IMR-90 (cell line): ENCODE results near the gene LAMC3. TPM values are rescaled to one million over a fixed set of nuclear protein-coding genes. Genes with fewer than 3 reads are reported as not detected.

ENCODE experiments used
- ATAC-seq: fragments of 200-7000 bp; cut with Tn5 transposase; 2 replicates; pipeline ENCODE4 v1.9.1; 2020; ENCODE audit warnings: low read depth, mild to moderate bottlenecking, moderate library complexity
- BruUV-seq: library from RNA; stranded (reverse); fragments of 400-500 nt; replicated peaks from 2 replicates; lab custom pipeline; 2021; lab: Mats Ljungman, UMichigan
- CTCF ChIA-PET: fragments of 300-600 bp; formaldehyde crosslinking; extraction: SDS; loops from one replicate; lab custom pipeline; 2021; ENCODE audit warnings: antibody characterized with exemption; lab: Yijun Ruan, JAX
- POLR2A ChIA-PET: fragments of 300-600 bp; sonication (Branson Sonifier 250); formaldehyde crosslinking; loops from one replicate; lab custom pipeline; 2022; ENCODE audit warnings: antibody characterized with exemption; ENCODE audit not compliant: unreplicated experiment; lab: Charles Lee
- DNase-seq: peaks from one replicate; pipeline ENCODE4 v3.0.0; 2013
- H2AFZ ChIP-seq: replicated peaks from 2 replicates; pipeline ENCODE3; 2013; ENCODE audit warnings: low read length, mild to moderate bottlenecking; ENCODE audit not compliant: poor library complexity
- H2AK5ac ChIP-seq: 2 replicates; pipeline ENCODE4 v1.6.1; 2013; ENCODE audit warnings: low read depth, low read length, inconsistent platforms
- H2AK9ac ChIP-seq: replicated peaks from 2 replicates; pipeline ENCODE3; 2013; ENCODE audit warnings: mild to moderate bottlenecking, low read depth, low read length, moderate library complexity; ENCODE audit not compliant: poor library complexity
- H2BK120ac ChIP-seq: 2 replicates; pipeline ENCODE4 v1.6.1; 2013; ENCODE audit warnings: low read depth, low read length, inconsistent platforms
- H2BK15ac ChIP-seq: 3 replicates; pipeline ENCODE4 v1.6.1; 2013; ENCODE audit warnings: low read depth, low read length, inconsistent platforms
- H2BK20ac ChIP-seq: 2 replicates; pipeline ENCODE4 v1.6.1; 2013; ENCODE audit warnings: low read depth, mild to moderate bottlenecking, inconsistent platforms, low read length, moderate library complexity
- H2BK5ac ChIP-seq: 2 replicates; pipeline ENCODE4 v1.6.1; 2013; ENCODE audit warnings: mild to moderate bottlenecking, low read depth, low read length, inconsistent platforms; ENCODE audit not compliant: poor library complexity, severe bottlenecking
- H3K14ac ChIP-seq: replicated peaks from 2 replicates; pipeline ENCODE4 v1.6.1; 2013; ENCODE audit warnings: low read depth, low read length, inconsistent platforms
- H3K18ac ChIP-seq: 2 replicates; pipeline ENCODE4 v1.6.1; 2013; ENCODE audit warnings: low read depth, low read length, control low read depth
- H3K23ac ChIP-seq: 2 replicates; pipeline ENCODE4 v1.6.1; 2013; ENCODE audit warnings: low read depth, low read length, inconsistent platforms
- H3K27ac ChIP-seq: 2 replicates; pipeline ENCODE4 v1.5.1; 2013; ENCODE audit warnings: mild to moderate bottlenecking, control low read depth, low read length; ENCODE audit not compliant: insufficient read depth
- H3K27me3 ChIP-seq: 2 replicates; pipeline ENCODE4 v1.6.1; 2013; ENCODE audit warnings: low read length; ENCODE audit not compliant: control insufficient read depth, insufficient read depth
- H3K36me3 ChIP-seq: 2 replicates; pipeline ENCODE4 v1.6.1; 2013; ENCODE audit warnings: low read length, mixed read lengths; ENCODE audit not compliant: control insufficient read depth, insufficient read depth
- H3K4ac ChIP-seq: 2 replicates; pipeline ENCODE4 v1.6.1; 2013; ENCODE audit warnings: low read depth, low read length, inconsistent platforms
- H3K4me1 ChIP-seq: 2 replicates; pipeline ENCODE4 v1.6.1; 2013; ENCODE audit warnings: low read length, mixed read lengths; ENCODE audit not compliant: control insufficient read depth, insufficient read depth
- H3K4me2 ChIP-seq: 2 replicates; pipeline ENCODE4 v1.6.1; 2013; ENCODE audit warnings: low read depth, mild to moderate bottlenecking, control low read depth, low read length, moderate library complexity
- H3K4me3 ChIP-seq: 2 replicates; pipeline ENCODE4 v1.5.1; 2013; ENCODE audit warnings: low read depth, mild to moderate bottlenecking, control low read depth, low read length, moderate library complexity; ENCODE audit not compliant: insufficient read depth
- H3K56ac ChIP-seq: 2 replicates; pipeline ENCODE4 v1.6.1; 2013; ENCODE audit warnings: low read length, inconsistent platforms; ENCODE audit not compliant: insufficient read depth; ENCODE audit errors: extremely low read depth
- H3K79me1 ChIP-seq, 2 experiments: 2 replicates each; pipeline ENCODE4 v1.6.1; 2013; ENCODE audit warnings: low read length in 2 of 2, inconsistent platforms in 1 of 2, low read depth in 1 of 2
- H3K9ac ChIP-seq: 2 replicates; pipeline ENCODE4 v1.6.1; 2013; ENCODE audit warnings: low read depth, low read length, control low read depth
- H3K9me1 ChIP-seq: 2 replicates; pipeline ENCODE4 v1.6.1; 2013; ENCODE audit warnings: low read length, inconsistent platforms; ENCODE audit not compliant: insufficient read depth
- H3K9me3 ChIP-seq: 2 replicates; pipeline ENCODE4 v1.6.1; 2013; ENCODE audit warnings: low read length; ENCODE audit not compliant: control insufficient read depth, insufficient read depth
- H4K20me1 ChIP-seq: 2 replicates; pipeline ENCODE4 v1.6.1; 2013; ENCODE audit warnings: low read length, inconsistent platforms; ENCODE audit not compliant: insufficient read depth
- H4K5ac ChIP-seq: 2 replicates; pipeline ENCODE4 v1.6.1; 2013; ENCODE audit warnings: mild to moderate bottlenecking, low read depth, low read length, control low read depth
- H4K8ac ChIP-seq, 2 experiments: 2 replicates each; pipeline ENCODE4 v1.6.1; 2013; ENCODE audit warnings: low read depth in 2 of 2, low read length in 2 of 2, control low read depth in 1 of 2, inconsistent platforms in 1 of 2
- H4K91ac ChIP-seq: 2 replicates; pipeline ENCODE4 v1.6.1; 2013; ENCODE audit warnings: low read depth, low read length, inconsistent platforms; ENCODE audit not compliant: insufficient read depth
- POLR2A ChIP-seq: IDR thresholded peaks from 2 replicates; pipeline ENCODE4 v1.6.1; 2012; ENCODE audit warnings: mild to moderate bottlenecking, low read depth, low read length
- WGBS, 2 experiments: methylation state at CpG; one replicate each; pipeline versions ENCODE4 v1.1.5 to v1.1.7; 2013; ENCODE audit warnings: missing lambda C conversion rate in 2 of 2; ENCODE audit not compliant: insufficient read length in 1 of 2; ENCODE audit errors: extremely low coverage in 2 of 2; 5-methylcytosine and 5-hydroxymethylcytosine counted together
- dilution Hi-C: fragments of 300-500 bp; cut with HindIII; formaldehyde crosslinking; loops from one replicate; pipeline ENCODE4 v1.14.3; 2018; ENCODE audit warnings: low sequenced_read_pairs; ENCODE audit not compliant: unreplicated experiment
- in situ Hi-C: fragments of 300-500 bp; cut with MboI; formaldehyde crosslinking; loops from 3 replicates; pipeline ENCODE4 v1.14.3; 2019; ENCODE audit warnings: low sequenced_read_pairs, inconsistent platforms, mixed read lengths
- intact Hi-C: fragments of 100-400 bp; cut with micrococcal nuclease; formaldehyde crosslinking; loops from 2 replicates; pipeline ENCODE4 v1.10.0; 2022
- polyA plus RNA-seq, 3 experiments: library from polyadenylated mRNA; depleted of rRNA; stranded (reverse); fragments of >200 nt; gene quantifications; 2 replicates each; pipeline ENCODE4 v1.2.3, GENCODE V29; 2012; ENCODE audit warnings: low replicate concordance in 1 of 3
- total RNA-seq: library from RNA; depleted of rRNA; stranded (reverse); fragments of >200 nt; gene quantifications from 2 replicates; pipeline ENCODE4 v1.2.3, GENCODE V29; 2012

Gene LAMC3
- total and polyA plus RNA-seq, 2 of the 4 experiments (the other 2 are of a cell fraction) = not detected

DNA sequence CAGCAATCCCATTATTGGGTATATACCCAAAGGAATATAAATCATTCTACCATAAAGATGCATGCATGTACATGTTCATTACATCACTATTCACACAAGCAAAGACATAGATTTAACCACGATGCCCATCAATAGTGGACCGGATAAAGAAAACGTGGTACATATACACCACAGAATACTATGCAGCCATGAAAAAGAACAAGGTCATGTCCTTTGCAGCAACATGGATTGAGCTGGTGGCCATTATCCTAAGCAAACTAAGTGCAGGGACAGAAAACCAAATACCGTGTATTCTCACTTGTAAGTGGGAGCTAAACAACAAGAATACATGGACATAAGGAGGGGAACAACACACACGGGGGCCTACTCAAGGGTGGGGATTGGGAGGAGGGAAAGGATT is 33.8 kb upstream of the LAMC3 start:
- WGBS, 2 experiments = 100% methylated on average over 2 of the region's 5 CpGs; no CpG with 5 or more reads in 1 of the 2 experiments
- ATAC-seq (no peak), DNase-seq (no peak)
- no peaks in the 10 kb centered on the region for H4K20me1 ChIP-seq
- no peak overlapping the region for H2AK9ac ChIP-seq
- H3K9me1 ChIP-seq = no peaks in the 10 kb centered on the region
- dilution Hi-C loops = no loop called here
- H4K8ac ChIP-seq = no peak overlapping the region
- no peaks in the 10 kb centered on the region for H3K36me3 ChIP-seq
- no peak overlapping the region for H2BK20ac ChIP-seq
- ChIA-PET POLR2A (no interaction called here), CTCF (interaction anchor here (0.6 kb wide), 1 partner anchor 291 kb away, joined by 3 read pairs; no protein-coding TSS in a partner anchor)
- no peak overlapping the region for H3K18ac ChIP-seq
- no peaks in the 10 kb centered on the region for H3K79me1 ChIP-seq
- peaks cover 59% of the 10 kb centered on the region for H3K27me3 ChIP-seq
- no peak overlapping the region for H2AFZ ChIP-seq
- no peak overlapping the region for H3K4me3 ChIP-seq
- H3K4ac ChIP-seq = no peak overlapping the region
- no peak overlapping the region for H4K5ac ChIP-seq
- no TSS peak for BruUV-seq
- H3K14ac ChIP-seq = no peak overlapping the region
- TF ChIP-seq POLR2A = no peak
- H3K9ac ChIP-seq = no peak overlapping the region
- H3K27ac ChIP-seq = no peak overlapping the region
- H2BK120ac ChIP-seq = no peak overlapping the region
- H3K9me3 ChIP-seq = no peaks in the 10 kb centered on the region
- H3K4me2 ChIP-seq = no peak overlapping the region
- H4K91ac ChIP-seq = no peak overlapping the region
- H3K56ac ChIP-seq = no peak overlapping the region
- H2BK15ac ChIP-seq = no peak overlapping the region
- intact Hi-C loops = no loop called here
- in situ Hi-C loops = no loop called here
- H2AK5ac ChIP-seq = no peak overlapping the region
- no peak overlapping the region for H2BK5ac ChIP-seq
- H3K23ac ChIP-seq = no peak overlapping the region
- no peaks in the 10 kb centered on the region for H3K4me1 ChIP-seq
